ENCODE results near the gene MECP2. TPM values are rescaled to one million over a fixed set of nuclear protein-coding genes. Genes with fewer than 3 reads are reported as not detected.
"Not testable (repeated sequence)": the region's sequence is repeated elsewhere in the genome, so short reads cannot be mapped to it uniquely, and the experiment has no call there.

The MECP2 gene
- total RNA-seq, 1 donor from 2014 or later = 10.4 TPM

GRCh38 chrX:153989973-153990655 is 107.4 kb downstream of the MECP2 start:
- H3K36me3 ChIP-seq (ENCODE audit: control insufficient read depth in 3 of 3, insufficient read depth in 3 of 3, low read length in 3 of 3) = no peaks in the 10 kb centered on the region
- H3K9me3 ChIP-seq (ENCODE audit: control insufficient read depth in 3 of 3, low read length in 3 of 3) = no peaks in the 10 kb centered on the region
- no peak overlapping the region for H3K4me3 ChIP-seq (ENCODE audit: low read length in 3 of 3)
- H3K9ac ChIP-seq (ENCODE audit: low read depth in 1 of 3, low read length in 3 of 3) = no peak overlapping the region
- H3K27me3 ChIP-seq (ENCODE audit: control insufficient read depth in 3 of 3, insufficient read depth in 3 of 3, low read length in 3 of 3) = peaks cover 0 to 4% (median 0%) of the 10 kb centered on the region in 3 donors
- no peak overlapping the region for H3K27ac ChIP-seq (ENCODE audit: low read depth, low read length)
- peaks cover 0 to 2% (median 2%) of the 10 kb centered on the region in 3 donors for H3K4me1 ChIP-seq (ENCODE audit: control insufficient read depth in 3 of 3, insufficient read depth in 3 of 3, low read length in 3 of 3)

DNA sequence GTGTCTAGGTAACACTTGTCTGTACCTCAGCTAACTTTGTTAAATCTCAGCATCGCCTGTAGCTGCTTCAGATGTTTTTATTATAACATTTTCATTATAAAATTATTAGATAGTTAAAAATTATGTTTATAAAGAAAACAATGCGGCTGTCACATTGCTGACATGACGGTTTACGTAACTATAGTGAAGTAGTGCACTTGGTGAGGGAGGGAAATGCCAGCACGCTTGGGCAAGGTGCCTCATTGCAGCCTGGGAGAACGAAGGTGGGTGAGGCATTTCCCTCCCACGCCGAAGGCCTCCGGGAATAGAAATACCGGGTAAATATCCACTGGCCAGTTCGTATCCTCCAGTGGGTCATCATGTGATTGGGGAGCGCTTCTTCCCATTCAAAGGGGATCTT is 109.0 kb downstream of the MECP2 start:
- H3K27ac ChIP-seq (ENCODE audit: low read depth, low read length) = no peak overlapping the region
- no peak overlapping the region for H3K9ac ChIP-seq (ENCODE audit: low read depth in 1 of 3, low read length in 3 of 3)
- no peaks in the 10 kb centered on the region for H3K36me3 ChIP-seq (ENCODE audit: control insufficient read depth in 3 of 3, insufficient read depth in 3 of 3, low read length in 3 of 3)
- no peaks in the 10 kb centered on the region for H3K9me3 ChIP-seq (ENCODE audit: control insufficient read depth in 3 of 3, low read length in 3 of 3)
- peaks cover 0 to 4% (median 0%) of the 10 kb centered on the region in 3 donors for H3K27me3 ChIP-seq (ENCODE audit: control insufficient read depth in 3 of 3, insufficient read depth in 3 of 3, low read length in 3 of 3)
- peaks cover 0 to 10% (median 9%) of the 10 kb centered on the region in 3 donors for H3K4me1 ChIP-seq (ENCODE audit: control insufficient read depth in 3 of 3, insufficient read depth in 3 of 3, low read length in 3 of 3)
- no peak overlapping the region for H3K4me3 ChIP-seq (ENCODE audit: low read length in 3 of 3)

GRCh38 chrX:153984351-153985178 is 113.0 kb downstream of the MECP2 start:
- Histone ChIP-seq H3K27me3 (ENCODE audit: control insufficient read depth in 3 of 3, insufficient read depth in 3 of 3, low read length in 3 of 3) (no peaks in the 10 kb centered on the region), H3K9ac (ENCODE audit: low read depth in 1 of 3, low read length in 3 of 3) (no peak overlapping the region), H3K27ac (ENCODE audit: low read depth, low read length) (no peak overlapping the region), H3K4me1 (ENCODE audit: control insufficient read depth in 3 of 3, insufficient read depth in 3 of 3, low read length in 3 of 3) (peaks cover 0 to 10% (median 9%) of the 10 kb centered on the region in 3 donors), H3K4me3 (ENCODE audit: low read length in 3 of 3) (no peak overlapping the region), H3K9me3 (ENCODE audit: control insufficient read depth in 3 of 3, low read length in 3 of 3) (no peaks in the 10 kb centered on the region), H3K36me3 (ENCODE audit: control insufficient read depth in 3 of 3, insufficient read depth in 3 of 3, low read length in 3 of 3) (peaks cover 0 to 6% (median 0%) of the 10 kb centered on the region in 3 donors)

DNA sequence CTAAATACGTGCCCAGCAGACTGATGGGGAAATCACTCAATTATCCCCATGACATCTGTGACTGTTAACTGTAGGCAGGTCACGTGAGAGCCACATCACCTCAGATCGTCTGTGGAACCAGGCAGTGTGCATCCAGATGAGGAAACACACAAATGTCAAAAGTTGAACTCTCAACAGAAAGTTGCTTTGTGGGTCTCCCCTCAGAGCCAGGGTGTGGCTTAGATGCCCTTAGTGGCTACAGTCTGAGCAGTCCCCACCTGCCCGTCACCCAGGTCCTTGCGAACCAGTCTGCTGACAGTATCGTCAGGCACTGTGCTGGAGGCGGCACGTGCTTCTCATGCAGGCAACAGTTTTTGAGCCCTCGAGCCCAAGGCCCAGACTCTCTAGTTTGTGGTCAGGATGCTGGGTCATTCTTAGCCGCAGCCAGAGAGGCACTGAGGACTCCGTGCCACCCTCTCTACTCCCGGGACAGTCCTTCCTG is 114.2 kb downstream of the MECP2 start:
- no peak overlapping the region for H3K4me3 ChIP-seq (ENCODE audit: low read length in 3 of 3)
- peaks cover 0 to 6% (median 0%) of the 10 kb centered on the region in 3 donors for H3K36me3 ChIP-seq (ENCODE audit: control insufficient read depth in 3 of 3, insufficient read depth in 3 of 3, low read length in 3 of 3)
- no peaks in the 10 kb centered on the region for H3K9me3 ChIP-seq (ENCODE audit: control insufficient read depth in 3 of 3, low read length in 3 of 3)
- H3K27me3 ChIP-seq (ENCODE audit: control insufficient read depth in 3 of 3, insufficient read depth in 3 of 3, low read length in 3 of 3) = no peaks in the 10 kb centered on the region
- H3K9ac ChIP-seq (ENCODE audit: low read depth in 1 of 3, low read length in 3 of 3) = no peak overlapping the region
- no peak overlapping the region for H3K27ac ChIP-seq (ENCODE audit: low read depth, low read length)
- peaks cover 0 to 10% (median 9%) of the 10 kb centered on the region in 3 donors for H3K4me1 ChIP-seq (ENCODE audit: control insufficient read depth in 3 of 3, insufficient read depth in 3 of 3, low read length in 3 of 3)

DNA sequence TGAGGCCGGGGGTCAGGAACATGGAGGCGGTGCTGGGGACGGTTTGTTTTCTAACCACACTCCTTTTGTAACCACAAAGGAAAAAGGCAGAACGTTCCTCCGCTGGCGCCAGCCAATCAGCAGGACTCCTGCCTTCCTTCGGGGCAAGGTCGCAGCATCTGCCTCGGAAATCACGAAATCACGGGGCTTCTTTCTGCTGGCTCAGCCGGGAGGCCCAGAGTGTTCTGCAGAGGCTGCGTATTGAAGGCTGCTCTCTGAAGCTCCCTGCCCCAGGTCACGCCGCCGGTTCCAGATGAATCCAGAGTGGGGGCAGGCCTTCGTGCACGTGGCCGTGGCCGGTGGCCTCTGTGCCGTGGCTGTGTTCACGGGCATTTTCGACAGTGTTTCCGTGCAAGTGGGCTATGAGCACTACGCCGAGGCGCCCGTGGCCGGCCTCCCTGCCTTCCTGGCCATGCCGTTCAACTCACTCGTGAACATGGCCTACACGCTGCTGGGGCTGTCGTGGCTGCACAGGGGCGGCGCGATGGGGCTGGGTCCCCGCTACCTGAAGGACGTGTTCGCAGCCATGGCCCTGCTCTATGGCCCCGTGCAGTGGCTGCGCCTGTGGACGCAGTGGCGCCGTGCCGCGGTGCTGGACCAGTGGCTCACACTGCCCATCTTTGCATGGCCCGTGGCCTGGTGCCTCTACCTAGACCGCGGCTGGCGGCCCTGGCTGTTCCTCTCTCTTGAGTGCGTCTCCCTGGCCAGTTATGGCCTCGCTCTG is 115.6 kb downstream of the MECP2 start:
- H3K27ac ChIP-seq (ENCODE audit: low read depth, low read length) = no peak overlapping the region
- H3K4me3 ChIP-seq (ENCODE audit: low read length in 3 of 3) = no peak overlapping the region
- peaks cover 0 to 6% (median 0%) of the 10 kb centered on the region in 3 donors for H3K36me3 ChIP-seq (ENCODE audit: control insufficient read depth in 3 of 3, insufficient read depth in 3 of 3, low read length in 3 of 3)
- no peaks in the 10 kb centered on the region for H3K9me3 ChIP-seq (ENCODE audit: control insufficient read depth in 3 of 3, low read length in 3 of 3)
- peaks cover 0 to 10% (median 9%) of the 10 kb centered on the region in 3 donors for H3K4me1 ChIP-seq (ENCODE audit: control insufficient read depth in 3 of 3, insufficient read depth in 3 of 3, low read length in 3 of 3)
- no peaks in the 10 kb centered on the region for H3K27me3 ChIP-seq (ENCODE audit: control insufficient read depth in 3 of 3, insufficient read depth in 3 of 3, low read length in 3 of 3)
- H3K9ac ChIP-seq (ENCODE audit: low read depth in 1 of 3, low read length in 3 of 3) = no peak overlapping the region

- Histone ChIP-seq H3K4me1 (ENCODE audit: control insufficient read depth in 3 of 3, insufficient read depth in 3 of 3, low read length in 3 of 3) (peaks cover 0 to 10% (median 9%) of the 10 kb centered on the region in 3 donors), H3K4me3 (ENCODE audit: low read length in 3 of 3) (no peak overlapping the region), H3K36me3 (ENCODE audit: control insufficient read depth in 3 of 3, insufficient read depth in 3 of 3, low read length in 3 of 3) (peaks cover 0 to 6% (median 0%) of the 10 kb centered on the region in 3 donors), H3K9ac (ENCODE audit: low read depth in 1 of 3, low read length in 3 of 3) (no peak overlapping the region), H3K27me3 (ENCODE audit: control insufficient read depth in 3 of 3, insufficient read depth in 3 of 3, low read length in 3 of 3) (no peaks in the 10 kb centered on the region), H3K27ac (ENCODE audit: low read depth, low read length) (peak overlapping the region; percentile 40), H3K9me3 (ENCODE audit: control insufficient read depth in 3 of 3, low read length in 3 of 3) (no peaks in the 10 kb centered on the region)
Measured at GRCh38 chrX:153981231-153981630, 116.3 kb downstream of the MECP2 start.

DNA sequence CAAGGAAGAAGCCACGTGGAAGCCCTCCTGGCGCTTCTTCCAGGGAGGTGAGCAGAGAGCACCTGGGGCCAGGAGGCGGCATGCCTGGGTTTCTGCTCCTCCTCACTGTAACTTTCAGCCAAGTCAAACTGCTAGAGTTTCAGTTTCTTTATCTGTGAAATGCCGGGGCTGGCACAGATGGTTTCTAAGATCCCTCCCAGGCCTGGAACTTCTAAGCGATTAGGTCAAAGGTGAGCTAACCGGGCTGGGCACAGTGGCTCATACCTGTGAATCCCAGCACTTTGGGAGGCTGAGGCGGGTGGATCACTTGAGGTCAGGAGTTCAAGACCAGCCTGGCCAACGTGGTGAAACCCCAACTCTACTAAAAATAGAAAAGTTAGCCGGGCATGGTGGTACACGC is 117.1 kb downstream of the MECP2 start:
- not testable (repeated sequence) for H3K27me3 ChIP-seq (ENCODE audit: control insufficient read depth in 3 of 3, insufficient read depth in 3 of 3, low read length in 3 of 3); H3K27ac ChIP-seq (ENCODE audit: low read depth, low read length)

DNA sequence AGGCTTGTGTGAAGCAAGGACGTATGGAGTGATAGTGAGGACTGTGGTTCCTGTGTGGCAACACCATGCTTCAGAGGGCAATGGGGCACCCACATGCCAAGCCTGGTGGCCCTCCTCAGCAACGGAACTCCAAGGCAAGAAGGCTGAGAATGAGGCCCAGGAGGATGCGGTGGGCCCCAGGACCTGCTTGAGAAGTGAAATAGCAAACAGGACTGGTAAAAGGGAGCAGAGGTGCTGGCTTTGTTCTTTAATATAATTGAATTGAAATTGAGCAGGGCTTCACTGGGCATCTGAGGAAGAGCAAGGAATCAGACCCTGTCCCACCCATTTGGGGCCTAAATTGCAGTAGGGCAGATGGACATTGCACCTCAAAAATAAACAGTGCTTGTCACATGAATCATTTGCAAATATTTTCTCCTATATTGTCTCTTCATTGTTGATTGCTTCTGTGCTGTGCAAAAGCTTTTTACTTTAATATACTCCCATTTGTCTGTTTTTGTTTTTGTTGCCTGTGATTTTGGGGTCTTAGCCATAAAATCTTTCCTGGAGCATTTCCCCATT is 122.7 kb downstream of the MECP2 start:
- no peaks in the 10 kb centered on the region for H3K36me3 ChIP-seq (ENCODE audit: control insufficient read depth in 3 of 3, insufficient read depth in 3 of 3, low read length in 3 of 3)
- no peak overlapping the region for H3K9ac ChIP-seq (ENCODE audit: low read depth in 1 of 3, low read length in 3 of 3)
- peaks cover 16 to 23% (median 17%) of the 10 kb centered on the region in 3 donors for H3K4me1 ChIP-seq (ENCODE audit: control insufficient read depth in 3 of 3, insufficient read depth in 3 of 3, low read length in 3 of 3)
- no peak overlapping the region for H3K4me3 ChIP-seq (ENCODE audit: low read length in 3 of 3)
- H3K27me3 ChIP-seq (ENCODE audit: control insufficient read depth in 3 of 3, insufficient read depth in 3 of 3, low read length in 3 of 3) = no peaks in the 10 kb centered on the region
- H3K27ac ChIP-seq (ENCODE audit: low read depth, low read length) = peak overlapping the region; percentile 83
- no peaks in the 10 kb centered on the region for H3K9me3 ChIP-seq (ENCODE audit: control insufficient read depth in 3 of 3, low read length in 3 of 3)

More for the DNA sequence above, 117.1 kb downstream of the MECP2 start:
- H3K4me3 ChIP-seq (ENCODE audit: low read length in 3 of 3); H3K4me1 ChIP-seq (ENCODE audit: control insufficient read depth in 3 of 3, insufficient read depth in 3 of 3, low read length in 3 of 3); H3K9me3 ChIP-seq (ENCODE audit: control insufficient read depth in 3 of 3, low read length in 3 of 3); H3K36me3 ChIP-seq (ENCODE audit: control insufficient read depth in 3 of 3, insufficient read depth in 3 of 3, low read length in 3 of 3); H3K9ac ChIP-seq (ENCODE audit: low read depth in 1 of 3, low read length in 3 of 3): not testable (repeated sequence)

- Histone ChIP-seq H3K4me3 (ENCODE audit: low read length in 3 of 3) (peak overlapping the region; percentile 62 to 93 (median 77)), H3K9ac (ENCODE audit: low read depth in 1 of 3, low read length in 3 of 3) (peak overlapping the region; percentile 74 to 97 (median 79)), H3K4me1 (ENCODE audit: control insufficient read depth in 3 of 3, insufficient read depth in 3 of 3, low read length in 3 of 3) (peaks cover 21 to 29% (median 22%) of the 10 kb centered on the region in 3 donors), H3K9me3 (ENCODE audit: control insufficient read depth in 3 of 3, low read length in 3 of 3) (no peaks in the 10 kb centered on the region), H3K27ac (ENCODE audit: low read depth, low read length) (peak overlapping the region; percentile 83), H3K27me3 (ENCODE audit: control insufficient read depth in 3 of 3, insufficient read depth in 3 of 3, low read length in 3 of 3) (no peaks in the 10 kb centered on the region), H3K36me3 (ENCODE audit: control insufficient read depth in 3 of 3, insufficient read depth in 3 of 3, low read length in 3 of 3) (no peaks in the 10 kb centered on the region)
Measured at GRCh38 chrX:153974003-153974725, 123.4 kb downstream of the MECP2 start.

Measured in skeletal muscle tissue (tissue), 4 donors.